UCSD-AML1 (cell line): ENCODE results near the gene QPCT.
A peak's percentile ranks its signal among the peaks of the same experiment; 100 is the strongest.

Experiments
- DNase-seq: peaks from one replicate; lab custom pipeline; 2025; ENCODE audit not compliant: unreplicated experiment; lab: John Stamatoyannopoulos, UW

Gene QPCT

GRCh38 chr2:37324786-37325624, 19.4 kb upstream of the QPCT start, which contains the start of gene PRKD3:
Gene PRKD3 (minus strand): TSS chr2:37324833. CDS start chr2:37316524, 8,309 bp downstream.
- DNase-seq = peak; percentile 84

- DNase-seq = no peak
Measured at GRCh38 chr2:37325625-37326071, 18.8 kb upstream of the QPCT start.

- no peak for DNase-seq
Measured at GRCh38 chr2:37326285-37326684, 18.1 kb upstream of the QPCT start.

GRCh38 chr2:37326866-37327634, 17.4 kb upstream of the QPCT start:
- no peak for DNase-seq

GRCh38 chr2:37330681-37331080, 13.7 kb upstream of the QPCT start:
- no peak for DNase-seq

- DNase-seq = no peak
Measured at GRCh38 chr2:37332560-37332959, 11.9 kb upstream of the QPCT start.

- DNase-seq = no peak
Measured at GRCh38 chr2:37333256-37333655, 11.2 kb upstream of the QPCT start.

- no peak for DNase-seq
Measured at GRCh38 chr2:37335604-37336003, 8.8 kb upstream of the QPCT start.

GRCh38 chr2:37337620-37338280, 6.7 kb upstream of the QPCT start:
- no peak for DNase-seq

GRCh38 chr2:37338933-37339332, 5.5 kb upstream of the QPCT start:
- DNase-seq = no peak

GRCh38 chr2:37340637-37341036, 3.8 kb upstream of the QPCT start:
- DNase-seq = no peak

GRCh38 chr2:37342591-37343220, 1.7 kb upstream of the QPCT start:
- DNase-seq = peak; percentile 51

- peak; percentile 26 for DNase-seq
Measured at GRCh38 chr2:37343537-37344434, 644 bp upstream of the QPCT start.

- DNase-seq = no peak
Measured at GRCh38 chr2:37348155-37348554, 3.7 kb downstream of the QPCT start.

GRCh38 chr2:37349231-37349860, 4.9 kb downstream of the QPCT start:
- DNase-seq = no peak

- no peak for DNase-seq
Measured at GRCh38 chr2:37350034-37350433, 5.6 kb downstream of the QPCT start.

- no peak for DNase-seq
Measured at GRCh38 chr2:37354531-37354930, 10.1 kb downstream of the QPCT start.

GRCh38 chr2:37355735-37356134, 11.3 kb downstream of the QPCT start:
- DNase-seq = no peak

GRCh38 chr2:37356299-37356698, 11.9 kb downstream of the QPCT start:
- no peak for DNase-seq

GRCh38 chr2:37357069-37357468, 12.6 kb downstream of the QPCT start:
- no peak for DNase-seq
